Activated naive CD8-positive, alpha-beta T cell treated with anti-CD3 and anti-CD28 coated beads, Interleukin-2, amount 50 U/mL, for 24 hours (primary cell): ENCODE measurements around the gene DRAXIN.

Experiments
- ATAC-seq: fragments of 150-1000 bp; cut with Tn5 transposase; one replicate; pipeline ENCODE4 v1.10.0; 2021
- DNase-seq: peaks from one replicate; pipeline ENCODE4 v3.0.0; 2021
- H3K27ac Mint-ChIP-seq: one replicate; pipeline ENCODE4 v1.8.0; 2021; ENCODE audit warnings: mild to moderate bottlenecking, mixed read lengths
- H3K27me3 Mint-ChIP-seq: one replicate; pipeline ENCODE4 v1.8.0; 2021; ENCODE audit warnings: mixed read lengths
- H3K36me3 Mint-ChIP-seq: one replicate; pipeline ENCODE4 v1.8.0; 2021; ENCODE audit warnings: low read depth, mixed read lengths
- H3K4me1 Mint-ChIP-seq: one replicate; pipeline ENCODE4 v1.8.0; 2021; ENCODE audit warnings: mixed read lengths
- H3K4me3 Mint-ChIP-seq: one replicate; pipeline ENCODE4 v1.8.0; 2021; ENCODE audit warnings: mild to moderate bottlenecking, moderate library complexity, mixed read lengths
- H3K9me3 Mint-ChIP-seq: one replicate; pipeline ENCODE4 v1.8.0; 2021; ENCODE audit warnings: mixed read lengths

The DRAXIN gene

GRCh38 chr1:11759791-11760190, 68.3 kb downstream of the DRAXIN start:
- Mint-ChIP-seq H3K27me3 (peaks cover 26% of the 10 kb centered on the region), H3K36me3 (no peaks in the 10 kb centered on the region), H3K4me3 (no peak overlapping the region), H3K4me1 (no peaks in the 10 kb centered on the region), H3K9me3 (no peaks in the 10 kb centered on the region), H3K27ac (no peak overlapping the region)
- DNase-seq = no peak
- no peak for ATAC-seq

DNA sequence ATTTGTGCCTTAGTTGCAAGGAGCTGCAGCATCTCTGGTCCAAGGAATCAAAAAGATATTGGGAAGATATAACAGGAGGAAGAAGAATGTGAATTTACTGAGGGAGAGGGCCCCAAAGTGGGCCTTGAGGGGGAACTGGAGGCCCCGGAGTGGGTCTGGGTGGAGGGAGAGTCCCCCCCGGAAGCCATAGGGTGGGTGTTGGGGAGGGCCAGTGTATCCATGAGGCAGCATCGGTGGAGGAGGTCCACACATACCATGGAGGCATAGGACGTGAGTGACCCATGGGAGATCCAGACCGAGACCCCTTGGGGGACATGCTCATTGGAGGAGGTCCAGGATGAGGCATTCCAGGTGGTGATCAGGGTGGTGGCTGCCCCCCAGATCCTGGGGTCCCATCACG, 69.8 kb downstream of the DRAXIN start:
- Mint-ChIP-seq H3K27ac (no peak overlapping the region), H3K4me3 (no peak overlapping the region)

DNA sequence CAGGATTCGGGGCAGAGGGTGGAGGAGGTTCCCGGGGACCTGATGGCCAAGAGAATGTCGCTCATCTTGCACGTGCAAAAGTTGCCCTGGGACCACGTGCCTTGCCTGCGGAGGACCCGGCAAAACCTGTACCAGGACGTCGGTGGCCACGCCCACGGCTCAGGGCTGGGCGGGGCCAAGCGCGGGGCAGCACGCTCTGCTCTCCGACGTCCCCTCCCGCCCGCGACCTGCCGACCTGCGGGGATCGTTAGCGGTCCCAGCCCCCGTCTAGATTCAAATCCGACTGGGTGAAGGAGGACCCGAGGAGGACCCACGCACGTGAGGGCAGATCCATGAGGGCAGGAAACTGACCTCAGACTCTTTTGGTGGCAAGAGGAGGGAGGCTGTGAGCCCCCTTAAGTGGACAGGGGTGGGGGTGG, 70.5 kb downstream of the DRAXIN start, which contains the start of gene C1orf167:
Gene C1orf167 (plus strand): TSS at position 206 of the 419 bp plus-strand sequence. CDS start 2,208 bp downstream, outside the sequence.
- Mint-ChIP-seq H3K36me3 (no peaks in the 10 kb centered on the region), H3K27ac (no peak within 1 kb of the TSS)

More for the DNA sequence above, 69.8 kb downstream of the DRAXIN start:
- no peak for ATAC-seq
- no peaks in the 10 kb centered on the region for H3K9me3 Mint-ChIP-seq
- DNase-seq = no peak
- no peaks in the 10 kb centered on the region for H3K36me3 Mint-ChIP-seq
- H3K27me3 Mint-ChIP-seq = peaks cover 26% of the 10 kb centered on the region
- H3K4me1 Mint-ChIP-seq = no peaks in the 10 kb centered on the region

GRCh38 chr1:11764115-11764514, 72.6 kb downstream of the DRAXIN start:
- ATAC-seq (no peak), DNase-seq (no peak)
- Mint-ChIP-seq H3K36me3 (no peaks in the 10 kb centered on the region), H3K27me3 (peaks cover 26% of the 10 kb centered on the region), H3K9me3 (no peaks in the 10 kb centered on the region), H3K27ac (no peak overlapping the region), H3K4me3 (no peak overlapping the region), H3K4me1 (no peaks in the 10 kb centered on the region)

More for the DNA sequence above, 70.5 kb downstream of the DRAXIN start, which contains the start of gene C1orf167:
- Mint-ChIP-seq H3K9me3 (no peaks in the 10 kb centered on the region), H3K27me3 (peaks cover 26% of the 10 kb centered on the region), H3K4me1 (no peaks in the 10 kb centered on the region), H3K4me3 (no peak within 1 kb of the TSS)
- DNase-seq (peak; percentile 36), ATAC-seq (peak; percentile 59)

DNA sequence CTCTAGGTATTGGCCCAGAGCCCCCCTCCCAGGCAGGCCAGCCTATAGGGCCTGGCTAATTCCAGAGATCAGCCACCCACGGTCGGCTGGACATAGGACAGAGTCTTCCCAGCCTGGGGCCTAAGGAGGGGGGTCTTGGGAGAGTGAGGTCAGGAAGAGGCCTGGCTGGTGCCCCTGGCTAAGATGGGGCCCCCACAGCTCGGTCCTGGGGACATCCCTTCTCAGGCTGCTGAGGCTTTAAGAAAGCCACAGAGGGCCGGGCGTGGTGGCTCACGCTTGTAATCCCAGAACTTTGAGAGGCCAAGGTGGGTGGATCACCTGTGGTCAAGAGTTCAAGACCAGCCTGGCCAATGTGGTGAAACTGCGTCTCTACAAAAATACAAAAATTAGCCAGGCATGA, 73.0 kb downstream of the DRAXIN start:
- H3K9me3 Mint-ChIP-seq = no peaks in the 10 kb centered on the region
- H3K4me3 Mint-ChIP-seq = no peak overlapping the region
- H3K36me3 Mint-ChIP-seq = no peaks in the 10 kb centered on the region
- no peaks in the 10 kb centered on the region for H3K4me1 Mint-ChIP-seq
- H3K27me3 Mint-ChIP-seq = peaks cover 26% of the 10 kb centered on the region
- no peak for DNase-seq
- no peak for ATAC-seq
- H3K27ac Mint-ChIP-seq = no peak overlapping the region

DNA sequence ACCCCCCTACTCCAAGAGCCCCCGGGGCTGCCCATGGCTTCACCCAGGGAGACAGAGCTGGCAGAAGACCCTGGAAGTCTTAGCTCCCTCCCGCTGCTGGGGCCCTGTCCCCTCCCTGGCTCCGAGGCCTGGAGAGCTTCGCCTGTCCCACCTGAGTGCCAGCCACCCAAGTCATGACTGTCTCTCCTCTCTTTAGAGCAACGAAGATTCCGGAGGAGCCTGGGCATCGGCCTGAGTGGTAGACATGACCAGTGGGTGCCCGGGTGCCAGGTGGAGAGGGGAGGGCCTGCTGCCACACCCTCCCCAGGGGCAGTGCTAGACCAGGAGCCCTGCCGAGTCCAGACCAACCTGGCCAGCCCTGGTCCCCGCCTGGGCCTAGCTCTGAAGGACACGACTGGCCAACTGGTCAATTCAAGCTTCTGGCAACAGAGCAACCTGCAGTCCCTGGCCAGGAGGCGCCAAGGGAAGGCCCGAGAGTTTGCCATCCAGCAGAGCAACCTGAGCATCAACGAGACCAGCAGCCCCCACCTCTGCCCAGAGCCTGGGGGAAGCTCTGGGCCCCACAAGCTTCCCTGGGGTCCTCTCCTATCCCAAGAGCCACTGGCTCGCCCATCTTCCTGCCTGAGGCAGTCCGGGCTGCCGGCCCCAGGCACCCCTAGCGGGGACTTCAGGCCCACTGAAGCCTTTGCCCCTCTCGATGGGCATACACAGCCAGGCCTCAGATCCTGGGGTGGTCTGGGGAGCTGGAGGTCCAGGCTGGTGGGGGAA, 74.3 kb downstream of the DRAXIN start:
- H3K27me3 Mint-ChIP-seq = peaks cover 21% of the 10 kb centered on the region
- no peak overlapping the region for H3K27ac Mint-ChIP-seq
- DNase-seq = no peak

DNA sequence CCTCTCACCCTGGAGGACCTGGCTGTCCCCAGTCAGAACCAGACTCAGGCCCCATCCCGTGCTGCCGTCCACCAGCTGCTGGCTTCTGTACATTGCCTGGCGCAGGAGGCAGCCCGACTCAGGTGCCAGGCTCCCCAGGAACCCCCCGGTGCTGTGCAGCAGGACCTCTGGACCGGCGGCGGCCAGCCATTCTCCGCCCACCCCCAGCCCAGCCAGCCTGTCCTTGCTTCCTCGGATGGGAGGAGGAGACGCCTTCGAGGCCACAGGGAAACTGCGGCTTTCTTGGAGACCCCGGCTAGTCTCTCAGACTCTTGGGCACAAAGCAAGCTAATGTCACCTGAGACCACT, 74.9 kb downstream of the DRAXIN start:
- peaks cover 17% of the 10 kb centered on the region for H3K27me3 Mint-ChIP-seq
- H3K4me3 Mint-ChIP-seq = no peak overlapping the region
- H3K9me3 Mint-ChIP-seq = no peaks in the 10 kb centered on the region
- no peak for ATAC-seq
- no peak for DNase-seq
- no peak overlapping the region for H3K27ac Mint-ChIP-seq
- no peaks in the 10 kb centered on the region for H3K36me3 Mint-ChIP-seq
- no peaks in the 10 kb centered on the region for H3K4me1 Mint-ChIP-seq

More for the DNA sequence above, 74.3 kb downstream of the DRAXIN start:
- no peak overlapping the region for H3K4me3 Mint-ChIP-seq
- H3K36me3 Mint-ChIP-seq = no peaks in the 10 kb centered on the region
- ATAC-seq = no peak
- H3K4me1 Mint-ChIP-seq = no peaks in the 10 kb centered on the region
- H3K9me3 Mint-ChIP-seq = no peaks in the 10 kb centered on the region

DNA sequence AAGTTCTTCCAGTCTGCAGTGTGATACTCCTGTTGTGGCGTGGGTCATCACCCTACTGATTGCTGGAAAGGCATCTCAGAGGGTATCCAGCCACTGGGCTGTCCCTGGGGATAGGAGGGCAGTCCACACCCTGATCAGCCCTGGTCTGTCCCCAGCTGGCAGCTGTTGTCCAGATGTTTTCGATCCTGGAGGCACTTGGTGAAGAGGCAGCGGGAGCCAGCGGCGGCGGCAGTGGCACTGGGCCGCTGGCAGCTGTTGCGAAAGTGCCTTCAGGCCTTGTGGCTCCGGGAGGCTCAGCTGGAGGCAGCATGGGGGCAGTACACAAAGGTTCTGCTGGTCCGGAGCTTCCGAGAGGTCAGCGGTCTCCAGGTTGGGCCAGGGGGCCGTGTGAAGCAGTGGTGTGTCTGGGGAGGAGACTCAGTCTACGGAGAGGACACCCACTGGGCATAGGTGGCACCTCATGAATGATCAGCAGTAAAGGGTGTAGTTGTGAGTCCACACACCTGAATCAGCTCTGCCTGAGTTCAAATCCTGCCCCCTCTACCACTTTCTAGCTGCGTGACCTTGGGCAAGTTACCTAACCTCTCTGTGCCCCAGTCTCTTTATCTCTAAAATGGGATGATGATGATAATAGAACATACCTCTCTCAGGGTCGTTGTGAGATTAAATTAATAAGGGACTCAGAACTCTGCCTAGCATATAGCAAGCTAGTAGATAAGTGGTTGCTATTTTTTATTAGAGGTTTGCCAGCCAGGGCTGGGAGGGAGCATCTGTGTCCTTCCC, 76.6 kb downstream of the DRAXIN start:
- Mint-ChIP-seq H3K9me3 (no peaks in the 10 kb centered on the region), H3K36me3 (no peaks in the 10 kb centered on the region)
- no peak for DNase-seq

DNA sequence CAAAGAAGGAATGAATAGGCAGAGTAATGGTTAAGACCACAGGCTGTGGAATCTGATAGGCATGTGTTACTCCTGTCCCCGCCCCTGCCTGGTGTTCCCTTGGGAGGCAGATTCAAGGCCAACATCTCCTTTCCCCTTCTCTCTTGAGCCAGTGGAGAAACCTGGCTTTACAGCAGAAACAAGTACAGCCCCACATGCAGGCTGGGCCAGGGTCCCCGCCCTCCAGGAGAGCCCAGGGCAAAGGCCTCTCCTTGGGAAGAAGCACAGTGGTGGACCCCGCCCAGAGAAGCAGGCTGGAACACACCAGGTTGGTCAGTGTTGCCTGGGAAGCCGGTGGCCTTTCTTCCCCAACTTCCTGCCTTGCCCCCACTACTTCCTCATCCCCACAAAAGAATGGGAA, 77.3 kb downstream of the DRAXIN start:
- ATAC-seq = no peak
- no peak for DNase-seq
- Mint-ChIP-seq H3K36me3 (no peaks in the 10 kb centered on the region), H3K4me1 (no peaks in the 10 kb centered on the region), H3K4me3 (no peak overlapping the region), H3K27ac (no peak overlapping the region), H3K27me3 (peaks cover under 1% of the 10 kb centered on the region), H3K9me3 (no peaks in the 10 kb centered on the region)

More for the DNA sequence above, 76.6 kb downstream of the DRAXIN start:
- Mint-ChIP-seq H3K4me3 (no peak overlapping the region), H3K27me3 (peaks cover 6% of the 10 kb centered on the region), H3K27ac (no peak overlapping the region), H3K4me1 (no peaks in the 10 kb centered on the region)
- peak; percentile 20 for ATAC-seq

GRCh38 chr1:11769274-11769673, 77.8 kb downstream of the DRAXIN start:
- ATAC-seq = no peak
- DNase-seq = no peak
- Mint-ChIP-seq H3K9me3 (no peaks in the 10 kb centered on the region), H3K4me3 (no peak overlapping the region), H3K36me3 (no peaks in the 10 kb centered on the region), H3K4me1 (no peaks in the 10 kb centered on the region), H3K27me3 (no peaks in the 10 kb centered on the region), H3K27ac (no peak overlapping the region)

DNA sequence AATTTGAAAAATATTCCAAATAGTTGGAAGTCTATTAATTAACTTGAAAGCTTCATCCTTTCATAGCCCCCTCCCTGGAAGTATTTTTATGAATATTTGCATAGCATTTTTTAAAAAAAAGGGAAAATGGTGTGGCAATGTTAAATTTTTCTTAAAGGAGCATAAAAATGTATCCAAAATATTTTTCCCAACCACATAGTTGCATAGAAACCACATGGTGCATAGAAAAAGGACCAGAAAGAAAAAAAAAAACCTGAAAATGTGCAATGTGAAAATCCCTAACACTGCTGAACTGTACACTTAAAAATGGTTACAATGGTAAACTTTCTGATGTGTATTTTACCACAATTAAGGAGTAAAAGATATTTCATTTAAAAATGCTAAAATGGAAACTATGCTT, 78.5 kb downstream of the DRAXIN start:
- Mint-ChIP-seq H3K4me1 (no peaks in the 10 kb centered on the region), H3K9me3 (no peaks in the 10 kb centered on the region), H3K36me3 (no peaks in the 10 kb centered on the region), H3K4me3 (no peak overlapping the region), H3K27me3 (no peaks in the 10 kb centered on the region), H3K27ac (no peak overlapping the region)
- DNase-seq = no peak
- no peak for ATAC-seq

- Mint-ChIP-seq H3K36me3 (no peaks in the 10 kb centered on the region), H3K4me1 (no peaks in the 10 kb centered on the region), H3K27ac (no peak overlapping the region), H3K4me3 (no peak overlapping the region), H3K27me3 (peaks cover 2% of the 10 kb centered on the region), H3K9me3 (no peaks in the 10 kb centered on the region)
- no peak for DNase-seq
- ATAC-seq = no peak
These were observed 80.1 kb downstream of the DRAXIN start for GRCh38 chr1:11771481-11772043.

GRCh38 chr1:11772458-11772857, 80.9 kb downstream of the DRAXIN start:
- Mint-ChIP-seq H3K36me3 (no peaks in the 10 kb centered on the region), H3K9me3 (no peaks in the 10 kb centered on the region), H3K4me1 (no peaks in the 10 kb centered on the region), H3K27ac (no peak overlapping the region), H3K4me3 (no peak overlapping the region), H3K27me3 (peaks cover 2% of the 10 kb centered on the region)
- no peak for ATAC-seq
- DNase-seq = no peak

GRCh38 chr1:11774753-11775152, 83.2 kb downstream of the DRAXIN start:
- Mint-ChIP-seq H3K4me3 (no peak overlapping the region), H3K27me3 (peaks cover 2% of the 10 kb centered on the region), H3K4me1 (no peaks in the 10 kb centered on the region), H3K36me3 (no peaks in the 10 kb centered on the region), H3K9me3 (no peaks in the 10 kb centered on the region), H3K27ac (no peak overlapping the region)
- ATAC-seq = no peak
- DNase-seq = no peak
